HL-60/S4 treated with phorbol 12-myristate 13-acetate at 8.2 ng/mL for 4 days and 3 days (cell line): ENCODE measurements around the gene ARHGAP25.

Experiments
- in situ Hi-C: fragments of 300-500 bp; cut with MboI; formaldehyde crosslinking; loops from 2 replicates; pipeline ENCODE4 v1.15.0; 2022; ENCODE audit warnings: low sequenced_read_pairs

Gene ARHGAP25

GRCh38 chr2:68853035-68853434, 118.4 kb downstream of the ARHGAP25 start:
- in situ Hi-C loops = no loop called here

GRCh38 chr2:68853915-68854314, 119.3 kb downstream of the ARHGAP25 start:
- in situ Hi-C loops = no loop called here

DNA sequence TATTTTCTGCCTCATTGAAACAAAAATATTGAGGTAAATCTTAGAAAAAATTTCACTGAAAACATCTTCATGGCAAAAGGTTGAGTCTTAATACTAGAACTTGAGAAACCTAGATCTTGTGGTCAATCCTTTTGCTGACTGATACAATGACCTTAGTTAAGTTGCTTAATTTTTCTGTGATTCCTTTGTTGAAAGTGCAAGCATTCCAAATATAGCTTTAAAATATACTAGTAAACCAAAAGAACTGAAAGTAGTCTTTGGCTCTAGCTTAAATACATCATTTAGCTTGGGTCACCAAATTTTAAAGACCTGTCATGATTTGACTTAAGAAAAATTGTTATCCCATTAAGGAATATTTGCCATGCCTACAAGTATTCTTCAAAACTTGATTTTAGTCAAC, 119.9 kb downstream of the ARHGAP25 start:
- in situ Hi-C loops = no loop called here

DNA sequence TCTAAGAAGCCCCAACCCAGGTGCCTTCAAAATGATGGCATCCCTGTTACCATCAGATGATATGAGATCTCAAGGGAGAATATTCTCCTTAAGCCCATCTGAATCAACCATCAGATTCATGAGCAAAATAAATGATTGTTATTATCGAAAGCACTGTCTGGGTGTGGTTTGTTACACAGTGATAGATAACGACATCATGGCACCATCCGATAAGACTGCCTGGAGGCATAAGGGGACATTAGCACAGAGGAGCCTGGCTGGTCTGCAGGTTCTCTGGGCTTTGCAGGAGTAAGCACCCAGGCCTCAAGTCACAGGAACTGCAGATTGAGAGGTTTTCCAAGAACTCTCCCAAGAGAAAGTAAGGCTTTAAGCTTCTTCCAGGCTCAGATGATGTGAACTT, 120.9 kb downstream of the ARHGAP25 start:
- in situ Hi-C loops = no loop called here

- in situ Hi-C loops = no loop called here
Measured at GRCh38 chr2:68857202-68857845, 122.7 kb downstream of the ARHGAP25 start.

GRCh38 chr2:68857855-68858456, 123.3 kb downstream of the ARHGAP25 start:
- in situ Hi-C loops = no loop called here

- in situ Hi-C loops = no loop called here
Measured at GRCh38 chr2:68860111-68860510, 125.5 kb downstream of the ARHGAP25 start.

DNA sequence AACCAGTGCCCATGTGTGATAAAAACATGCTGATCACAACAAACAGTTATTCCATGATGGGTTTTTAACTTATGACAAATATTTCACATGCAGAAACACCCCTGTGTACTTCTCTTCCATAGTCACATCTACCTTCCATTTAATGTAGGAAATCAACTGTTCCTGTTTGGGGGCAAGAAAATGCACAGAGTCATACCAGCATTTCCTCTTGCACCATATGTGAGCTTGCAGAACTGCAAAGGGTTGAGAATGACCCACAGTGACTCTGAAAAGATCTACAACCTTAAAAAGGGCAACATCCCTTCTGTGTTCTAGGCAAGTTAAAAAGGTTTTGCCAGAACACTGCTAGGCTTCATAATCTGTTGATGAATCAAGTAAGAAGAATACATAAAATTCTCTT, 126.7 kb downstream of the ARHGAP25 start:
- in situ Hi-C loops = no loop called here

DNA sequence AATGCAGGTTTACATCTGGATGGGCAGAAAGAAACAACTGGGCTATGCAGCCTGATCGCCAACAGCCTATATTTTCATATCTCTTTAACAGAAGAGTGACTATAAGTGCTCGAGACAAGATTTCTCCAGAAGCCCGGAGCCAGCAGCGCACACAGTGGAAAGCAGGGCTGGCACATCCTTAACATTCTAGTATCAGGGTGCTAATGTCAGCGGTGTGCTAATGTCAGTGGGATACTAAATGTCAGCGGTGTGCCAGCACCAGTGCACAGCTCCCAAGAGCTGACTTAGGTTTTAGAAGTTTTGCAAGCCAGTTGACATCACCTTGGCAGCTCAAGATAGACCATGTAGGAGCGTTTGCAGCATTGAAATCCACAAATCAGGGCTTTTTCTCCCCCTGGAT, 128.3 kb downstream of the ARHGAP25 start:
- in situ Hi-C loops = no loop called here

- in situ Hi-C loops = no loop called here
Measured at GRCh38 chr2:68863996-68864395, 129.4 kb downstream of the ARHGAP25 start.

GRCh38 chr2:68865108-68865507, 130.5 kb downstream of the ARHGAP25 start:
- in situ Hi-C loops = no loop called here

- in situ Hi-C loops = no loop called here
Measured at GRCh38 chr2:68870215-68870614, 135.6 kb downstream of the ARHGAP25 start.

DNA sequence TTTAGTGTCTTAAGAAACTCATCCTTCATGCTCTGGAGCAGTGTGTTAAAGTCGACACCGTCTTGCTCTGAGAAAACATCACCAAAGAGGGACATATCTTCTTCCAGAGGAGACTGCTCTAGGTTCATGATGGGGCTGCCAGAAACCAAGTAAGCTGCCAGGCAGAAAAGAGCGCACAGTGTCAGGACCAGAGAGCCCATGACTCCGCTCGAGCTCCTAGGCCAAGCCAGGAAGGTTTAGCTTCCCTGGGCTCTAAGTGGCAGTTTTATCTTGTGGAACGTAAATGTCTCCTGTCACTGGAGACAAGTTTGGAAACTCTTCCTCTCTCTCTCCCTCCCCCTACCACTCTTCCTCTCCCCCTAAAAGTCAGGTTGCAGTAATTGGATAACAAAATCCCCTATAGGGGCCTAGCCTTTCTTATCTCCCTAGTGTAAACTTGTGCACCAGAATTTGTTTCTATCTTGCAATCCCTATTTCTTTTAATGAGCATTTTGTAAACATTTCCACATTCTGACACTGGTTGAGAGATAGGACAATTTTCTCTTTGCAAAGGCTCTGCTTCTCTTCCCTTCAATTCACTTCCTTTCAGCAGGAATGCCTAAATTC, 136.7 kb downstream of the ARHGAP25 start, which contains the start of gene BMP10:
Gene BMP10 (minus strand): TSS at position 239 of the 606 bp plus-strand sequence. CDS start 39 bp downstream, at position 200.
- in situ Hi-C loops = no loop called here
